K562 (cell line): ENCODE results near the gene KNSTRN. TPM values are rescaled to one million over a fixed set of nuclear protein-coding genes. Genes with fewer than 3 reads are reported as not detected.

Source experiments
- HBP1 ChIP-seq: fragments of 450-650 bp; formaldehyde crosslinking; IDR thresholded peaks from 2 replicates; pipeline ENCODE4 v1.4.0; 2022; ENCODE audit warnings: missing genetic modification characterization
- MAFG ChIP-seq: fragments of 450-650 bp; conservative IDR thresholded peaks from 2 replicates; pipeline ENCODE4 v1.6.1; 2016; ENCODE audit warnings: missing genetic modification characterization, missing compliant biosample characterization
- MCM2 ChIP-seq: fragments of 450-650 bp; IDR thresholded peaks from 2 replicates; pipeline ENCODE4 v1.6.1; 2017; ENCODE audit warnings: low read depth, mild to moderate bottlenecking
- MLX ChIP-seq, 2 experiments: fragments of 450-650 bp in 1 of 2; sonication (generic) in 1 of 2; formaldehyde crosslinking; conservative IDR thresholded peaks; 2 replicates each; pipeline versions ENCODE4 v1.4.0 to v1.8.1; 2020 to 2022; ENCODE audit warnings: mild to moderate bottlenecking in 1 of 2, missing genetic modification reagents in 1 of 2
- PYGO2 ChIP-seq: fragments of 450-650 bp; IDR thresholded peaks from 2 replicates; pipeline ENCODE4 v1.6.1; 2016; ENCODE audit warnings: mild to moderate bottlenecking, missing genetic modification characterization, moderate library complexity, missing compliant biosample characterization
- SNAPC5 ChIP-seq: fragments of 250-450 bp; sonication (Bioruptor Pico); IDR thresholded peaks from 2 replicates; pipeline ENCODE4 v1.8.0; 2021; ENCODE audit warnings: moderate library complexity, mild to moderate bottlenecking, inconsistent platforms
- SPI1 ChIP-seq: IDR thresholded peaks from 2 replicates; pipeline ENCODE4 v1.6.1; 2011; ENCODE audit warnings: low read depth, low read length, control low read depth, borderline replicate concordance
- ZBTB40 ChIP-seq, 2 experiments: fragments of 450-650 bp in 1 of 2; sonication (generic) in 1 of 2; formaldehyde crosslinking in 1 of 2; IDR thresholded peaks; 2 replicates each; pipeline versions ENCODE4 v1.7.1 to v1.9.0; 2016 to 2022; ENCODE audit warnings: inconsistent platforms in 1 of 2, mild to moderate bottlenecking in 1 of 2, missing genetic modification reagents in 1 of 2
- ZNF121 ChIP-seq: sonication (generic); formaldehyde crosslinking; conservative IDR thresholded peaks from 2 replicates; pipeline ENCODE4 v1.8.0; 2022; ENCODE audit warnings: missing genetic modification reagents
- ZNF165 ChIP-seq: fragments of 250-450 bp; sonication (Bioruptor Pico); IDR thresholded peaks from 2 replicates; pipeline ENCODE4 v1.4.0; 2020; ENCODE audit warnings: borderline replicate concordance
- polyA plus RNA-seq, 8 experiments: library from polyadenylated mRNA; depleted of rRNA in 4 of 8; stranded (reverse) in 5 of 8; unstranded in 3 of 8; fragments of >200 nt; fragmentation: Nextera tagmentation in 2 of 8; fragmentation: Illumina TruSeq in 1 of 8; extraction: Ambion mirVana in 2 of 8; extraction: Trizol in 1 of 8; gene quantifications; 2 replicates each; pipeline versions ENCODE4 v1.2.1 to v1.2.3, GENCODE V29; 2011 to 2014; ENCODE audit warnings: inconsistent platforms in 1 of 8, missing spikeins in 1 of 8
- total RNA-seq, 7 experiments: library from RNA; depleted of rRNA in 6 of 7; stranded (reverse); fragments of >200 nt in 6 of 7; fragmentation: Illumina TruSeq in 2 of 7; extraction: Trizol in 2 of 7; gene quantifications; 2 replicates each; pipeline versions ENCODE4 v1.2.1 to v1.2.3, GENCODE V29; 2011 to 2021; ENCODE audit warnings: low replicate concordance in 1 of 7

Gene KNSTRN
- total and polyA plus RNA-seq, 9 of the 15 experiments (the other 6 are each of a cell fraction or from before 2014, with no cell fraction given), result 48.7 to 88.2 (median 66.3) TPM

- TF ChIP-seq ZBTB40 (IDR thresholded peaks at IDR 0.05) (no peak), ZBTB40 (CRISPR knock-in tag; IDR thresholded peaks at IDR 0.05) (no peak), MCM2 (no peak), ZNF165 (CRISPR knock-in tag) (no peak), PYGO2 (tag) (no peak), MAFG (no peak), ZNF121 (CRISPR knock-in tag) (no peak), SNAPC5 (CRISPR knock-in tag) (no peak), MLX (CRISPR knock-in tag; conservative IDR thresholded peaks at IDR 0.05) (no peak), HBP1 (CRISPR knock-in tag) (no peak), SPI1 (no peak)
These were observed 24.6 kb upstream of the KNSTRN start, which contains the start of gene DISP2 (continued) for GRCh38 chr15:40357723-40358470.
